Measurements from ENCODE around the gene IZUMO2. TPM values are rescaled to one million over a fixed set of nuclear protein-coding genes. Genes with fewer than 3 reads are reported as not detected.

IZUMO2 gene
- total and polyA plus RNA-seq, 2 experiments from 2014 or later = not detected

GRCh38 chr19:50175924-50176323 is 12.8 kb upstream of the IZUMO2 start:
- no peak for TF ChIP-seq CTCF (IDR thresholded peaks at IDR 0.05; ENCODE audit: low read depth, low read length)
- Histone ChIP-seq H3K27ac (no peak overlapping the region), H3K36me3 (no peaks in the 10 kb centered on the region), H3K4me1 (ENCODE audit: low read depth) (no peaks in the 10 kb centered on the region), H3K9me3 (ENCODE audit: low read depth) (no peaks in the 10 kb centered on the region), H3K4me3 (no peak overlapping the region), H3K27me3 (no peaks in the 10 kb centered on the region)
- DNase-seq (ENCODE audit: low read depth in 1 of 2, low spot score in 1 of 2) = no peak

- Histone ChIP-seq H3K27me3 (no peaks in the 10 kb centered on the region), H3K9me3 (ENCODE audit: low read depth) (no peaks in the 10 kb centered on the region), H3K36me3 (no peaks in the 10 kb centered on the region), H3K4me1 (ENCODE audit: low read depth) (no peaks in the 10 kb centered on the region), H3K27ac (no peak overlapping the region), H3K4me3 (no peak overlapping the region)
- no peak for TF ChIP-seq CTCF (IDR thresholded peaks at IDR 0.05; ENCODE audit: low read depth, low read length)
- DNase-seq (ENCODE audit: low read depth in 1 of 2, low spot score in 1 of 2) = no peak
Observed at GRCh38 chr19:50174100-50174793, 11.2 kb upstream of the IZUMO2 start.

GRCh38 chr19:50173127-50173526 is 10.0 kb upstream of the IZUMO2 start:
- Histone ChIP-seq H3K9me3 (ENCODE audit: low read depth) (no peaks in the 10 kb centered on the region), H3K4me1 (ENCODE audit: low read depth) (no peaks in the 10 kb centered on the region), H3K4me3 (no peak overlapping the region), H3K27ac (no peak overlapping the region), H3K27me3 (no peaks in the 10 kb centered on the region), H3K36me3 (no peaks in the 10 kb centered on the region)
- no peak for TF ChIP-seq CTCF (IDR thresholded peaks at IDR 0.05; ENCODE audit: low read depth, low read length)
- DNase-seq (ENCODE audit: low read depth in 1 of 2, low spot score in 1 of 2) = no peak

GRCh38 chr19:50172726-50173125 is 9.6 kb upstream of the IZUMO2 start:
- Histone ChIP-seq H3K9me3 (ENCODE audit: low read depth) (no peaks in the 10 kb centered on the region), H3K27ac (no peak overlapping the region), H3K4me1 (ENCODE audit: low read depth) (no peaks in the 10 kb centered on the region), H3K36me3 (no peaks in the 10 kb centered on the region), H3K27me3 (no peaks in the 10 kb centered on the region), H3K4me3 (no peak overlapping the region)
- DNase-seq (ENCODE audit: low read depth in 1 of 2, low spot score in 1 of 2) = no peak
- TF ChIP-seq CTCF (IDR thresholded peaks at IDR 0.05; ENCODE audit: low read depth, low read length) = no peak

- DNase-seq (ENCODE audit: low read depth in 1 of 2, low spot score in 1 of 2) = no peak
- no peaks in the 10 kb centered on the region for H3K27me3 ChIP-seq
- no peaks in the 10 kb centered on the region for H3K36me3 ChIP-seq
- no peaks in the 10 kb centered on the region for H3K9me3 ChIP-seq (ENCODE audit: low read depth)
- H3K27ac ChIP-seq = no peak overlapping the region
- H3K4me3 ChIP-seq = no peak overlapping the region
- no peak for TF ChIP-seq CTCF (IDR thresholded peaks at IDR 0.05; ENCODE audit: low read depth, low read length)
- H3K4me1 ChIP-seq (ENCODE audit: low read depth) = no peaks in the 10 kb centered on the region
Observed at GRCh38 chr19:50171752-50172151, 8.7 kb upstream of the IZUMO2 start.
